Jurkat, Clone E6-1 (cell line): Measurements from ENCODE around the gene GRIA1.

ENCODE experiments used
- DNase-seq: peaks from one replicate; pipeline ENCODE4 v3.0.0-alpha.2; 2011; ENCODE audit warnings: low read depth, low spot score
- H3K4me3 ChIP-seq: 2 replicates; pipeline ENCODE4 v1.5.1; 2011; ENCODE audit warnings: mild to moderate bottlenecking, low read length, control low read depth, moderate library complexity

The GRIA1 gene

GRCh38 chr5:153791339-153791738 lies 300.9 kb downstream of the GRIA1 start:
- no peak overlapping the region for H3K4me3 ChIP-seq
- DNase-seq = no peak

GRCh38 chr5:153792305-153792704 lies 301.8 kb downstream of the GRIA1 start:
- no peak for DNase-seq
- H3K4me3 ChIP-seq = no peak overlapping the region

GRCh38 chr5:153793699-153794098 lies 303.2 kb downstream of the GRIA1 start:
- no peak overlapping the region for H3K4me3 ChIP-seq
- DNase-seq = no peak

GRCh38 chr5:153794327-153794726 lies 303.9 kb downstream of the GRIA1 start:
- DNase-seq = no peak
- H3K4me3 ChIP-seq = no peak overlapping the region

- no peak overlapping the region for H3K4me3 ChIP-seq
- DNase-seq = no peak
Measured at GRCh38 chr5:153796527-153796926, 306.1 kb downstream of the GRIA1 start.

GRCh38 chr5:153797484-153797883 lies 307.0 kb downstream of the GRIA1 start:
- DNase-seq = no peak
- H3K4me3 ChIP-seq = no peak overlapping the region

GRCh38 chr5:153798830-153799229 lies 308.4 kb downstream of the GRIA1 start:
- no peak overlapping the region for H3K4me3 ChIP-seq
- DNase-seq = no peak

GRCh38 chr5:153799466-153799865 lies 309.0 kb downstream of the GRIA1 start:
- no peak overlapping the region for H3K4me3 ChIP-seq
- DNase-seq = no peak

- H3K4me3 ChIP-seq = no peak overlapping the region
- DNase-seq = no peak
Measured at GRCh38 chr5:153802050-153802821, 311.8 kb downstream of the GRIA1 start.

GRCh38 chr5:153807801-153808200 lies 317.3 kb downstream of the GRIA1 start:
- H3K4me3 ChIP-seq = no peak overlapping the region
- no peak for DNase-seq

- no peak overlapping the region for H3K4me3 ChIP-seq
- DNase-seq = no peak
Measured at GRCh38 chr5:153809166-153809565, 318.7 kb downstream of the GRIA1 start.

- DNase-seq = no peak
- H3K4me3 ChIP-seq = no peak overlapping the region
Measured at GRCh38 chr5:153813901-153814300, 323.4 kb downstream of the GRIA1 start.

- H3K4me3 ChIP-seq = no peak overlapping the region
- DNase-seq = no peak
Measured at GRCh38 chr5:153816870-153817269, 326.4 kb downstream of the GRIA1 start.

- no peak for DNase-seq
- no peak overlapping the region for H3K4me3 ChIP-seq
Measured at GRCh38 chr5:153818626-153819025, 328.2 kb downstream of the GRIA1 start.

- no peak for DNase-seq
- no peak overlapping the region for H3K4me3 ChIP-seq
Measured at GRCh38 chr5:153823036-153823435, 332.6 kb downstream of the GRIA1 start.

- DNase-seq = no peak
- H3K4me3 ChIP-seq = no peak overlapping the region
Measured at GRCh38 chr5:153824909-153825308, 334.4 kb downstream of the GRIA1 start.

GRCh38 chr5:153827397-153827796 lies 336.9 kb downstream of the GRIA1 start:
- H3K4me3 ChIP-seq = no peak overlapping the region
- no peak for DNase-seq

GRCh38 chr5:153829510-153830065 lies 339.1 kb downstream of the GRIA1 start:
- DNase-seq = no peak
- H3K4me3 ChIP-seq = no peak overlapping the region

GRCh38 chr5:153831973-153832372 lies 341.5 kb downstream of the GRIA1 start:
- DNase-seq = peak; percentile 49

GRCh38 chr5:153835891-153836515 lies 345.5 kb downstream of the GRIA1 start:
- no peak overlapping the region for H3K4me3 ChIP-seq
- DNase-seq = no peak

More at GRCh38 chr5:153831973-153832372, 341.5 kb downstream of the GRIA1 start:
- no peak overlapping the region for H3K4me3 ChIP-seq
